ENCODE results near the gene AGPAT1.
"Not testable (repeated sequence)": the region's sequence is repeated elsewhere in the genome, so short reads cannot be mapped to it uniquely, and the experiment has no call there.

The AGPAT1 gene

DNA sequence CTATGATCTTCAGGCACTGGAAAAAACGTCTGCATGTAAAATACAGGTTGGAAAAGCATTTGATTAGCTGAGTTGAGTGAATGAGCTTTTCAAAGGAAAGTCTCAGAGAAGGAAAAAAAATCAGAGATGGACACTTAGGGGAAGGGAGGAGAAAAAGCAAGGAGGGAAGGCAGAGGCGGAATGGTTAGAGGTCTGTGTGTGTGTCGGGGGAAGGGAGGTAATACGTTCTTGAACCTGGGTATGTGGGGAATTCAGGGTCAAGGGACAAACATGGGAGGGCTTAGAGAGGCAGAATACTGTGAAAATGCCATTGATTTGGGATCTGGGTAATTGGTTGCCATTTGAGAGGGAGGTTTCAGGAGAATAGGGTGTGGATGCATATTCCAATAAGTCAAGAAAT, 29.2 kb downstream of the AGPAT1 start:
- FAIRE-seq (no peak), DNase-seq (ENCODE audit: insufficient read length, low spot score) (no peak)
- TF ChIP-seq POLR2A (IDR thresholded peaks at IDR 0.05; ENCODE audit: low read depth, low read length) = no peak

DNA sequence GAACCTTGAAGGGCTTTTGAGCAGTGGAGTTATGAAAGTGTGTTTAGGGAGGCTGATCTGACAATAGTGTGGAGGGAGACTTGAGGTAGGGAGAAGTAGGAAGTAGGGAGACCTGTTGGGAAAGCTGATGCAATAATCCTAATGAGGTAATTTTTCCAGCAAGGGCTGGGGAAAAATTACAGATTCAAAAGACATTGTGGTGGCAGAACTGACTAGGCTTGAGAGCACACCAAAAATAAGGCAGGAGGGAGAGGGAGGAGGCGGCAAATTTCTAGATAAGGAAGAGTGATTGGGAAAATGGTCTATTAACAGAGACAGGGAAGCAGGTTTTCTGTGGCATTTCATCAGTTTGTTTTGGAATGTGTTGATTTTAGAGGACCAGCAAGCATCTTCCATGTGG, 29.6 kb downstream of the AGPAT1 start:
- FAIRE-seq (no peak), DNase-seq (ENCODE audit: insufficient read length, low spot score) (no peak)
- no peak for TF ChIP-seq POLR2A (IDR thresholded peaks at IDR 0.05; ENCODE audit: low read depth, low read length)

DNA sequence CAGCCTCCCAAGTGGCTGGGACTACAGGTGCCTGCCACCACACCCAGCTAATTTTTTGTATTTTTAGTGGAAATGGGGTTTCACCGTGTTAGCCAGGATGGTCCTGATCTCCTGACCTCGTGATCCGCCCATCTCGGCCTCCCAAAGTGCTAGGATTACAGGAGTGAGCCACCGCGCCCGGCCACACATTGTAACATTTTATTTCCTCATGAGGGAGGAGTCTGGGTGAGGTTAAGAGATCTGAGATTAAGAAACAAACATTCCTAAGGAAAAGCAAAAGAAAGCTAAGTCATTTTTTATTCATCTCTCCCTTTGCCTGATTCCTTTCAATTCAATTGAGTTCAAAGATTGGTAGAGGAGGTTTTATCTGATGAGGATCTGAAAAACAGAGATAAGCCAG, 31.6 kb downstream of the AGPAT1 start:
- DNase-seq (ENCODE audit: insufficient read length, low spot score); FAIRE-seq: not testable (repeated sequence)

DNA sequence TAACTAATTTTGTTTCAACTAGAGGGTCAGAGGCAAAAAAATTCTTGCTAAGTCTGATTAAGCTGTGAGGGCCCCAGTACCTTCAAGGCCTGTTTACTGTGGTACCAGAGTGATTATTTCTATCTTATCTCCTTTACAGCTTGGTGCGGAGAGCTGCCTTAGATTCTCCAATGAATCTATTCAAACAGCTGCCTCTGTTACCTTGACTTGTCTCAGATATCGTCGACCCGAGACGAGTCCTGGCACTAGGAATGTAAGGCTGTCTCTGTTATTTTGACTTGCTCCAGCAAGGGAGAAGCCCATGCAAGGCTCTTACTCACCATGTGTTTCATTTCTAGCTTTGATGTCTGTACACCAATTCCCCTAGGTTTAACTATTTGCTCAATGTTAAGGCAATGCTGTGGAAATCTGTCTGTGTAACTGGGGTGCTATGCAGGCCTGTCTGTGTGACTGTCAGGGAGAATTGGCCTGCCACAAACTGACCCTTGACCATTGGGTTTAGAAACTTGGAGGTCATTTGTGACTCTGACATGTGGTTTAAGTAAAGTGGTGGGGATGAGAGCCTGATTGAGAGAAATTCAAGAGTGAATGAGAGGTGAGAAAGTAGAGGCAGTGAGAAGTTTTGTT, 35.4 kb downstream of the AGPAT1 start:
- TF ChIP-seq POLR2A (IDR thresholded peaks at IDR 0.05; ENCODE audit: low read depth, low read length) = no peak
- no peak for FAIRE-seq
- no peak for DNase-seq (ENCODE audit: insufficient read length, low spot score)

DNA sequence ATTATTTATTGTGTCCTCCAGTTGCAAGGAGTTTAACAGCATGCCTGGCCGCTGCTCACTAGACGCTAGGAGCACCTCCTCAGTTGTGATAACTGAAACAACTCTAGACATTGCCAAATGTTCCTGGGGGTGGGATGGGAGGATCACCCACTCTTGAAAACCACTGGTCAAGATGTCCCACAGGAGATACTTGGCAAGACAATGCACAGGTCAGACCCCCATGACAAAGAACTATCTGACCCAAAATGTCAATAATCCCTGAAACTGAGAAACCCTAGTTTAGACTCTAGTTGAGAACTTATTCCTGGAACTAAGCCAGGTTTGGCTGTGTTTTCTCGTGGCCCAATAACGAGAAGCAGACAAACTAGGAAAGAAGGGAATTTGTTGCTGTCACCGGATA, 36.3 kb downstream of the AGPAT1 start:
- FAIRE-seq (no peak), DNase-seq (ENCODE audit: insufficient read length, low spot score) (no peak)
- no peak for TF ChIP-seq POLR2A (IDR thresholded peaks at IDR 0.05; ENCODE audit: low read depth, low read length)

DNA sequence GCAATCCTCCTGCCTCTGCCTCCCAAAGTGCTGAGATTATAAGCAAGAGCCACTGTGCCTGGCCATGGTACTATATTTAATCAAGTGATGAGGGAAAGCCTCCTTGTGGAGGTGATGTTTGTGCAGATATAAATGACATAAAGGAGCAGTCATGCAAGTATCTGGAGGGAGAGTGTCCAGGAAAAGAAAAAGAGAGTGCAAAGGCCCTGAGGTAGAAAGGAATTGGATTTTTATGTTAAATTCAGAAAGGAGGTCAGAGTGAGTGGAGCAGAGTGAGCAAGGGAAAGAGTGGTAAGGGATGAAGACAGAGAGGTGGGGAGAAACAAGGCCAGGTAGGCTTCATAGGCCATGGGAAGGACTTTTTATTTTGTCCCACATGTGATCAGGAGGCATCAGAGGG, 38.4 kb downstream of the AGPAT1 start:
- no peak for FAIRE-seq
- no peak for TF ChIP-seq POLR2A (IDR thresholded peaks at IDR 0.05; ENCODE audit: low read depth, low read length)

DNA sequence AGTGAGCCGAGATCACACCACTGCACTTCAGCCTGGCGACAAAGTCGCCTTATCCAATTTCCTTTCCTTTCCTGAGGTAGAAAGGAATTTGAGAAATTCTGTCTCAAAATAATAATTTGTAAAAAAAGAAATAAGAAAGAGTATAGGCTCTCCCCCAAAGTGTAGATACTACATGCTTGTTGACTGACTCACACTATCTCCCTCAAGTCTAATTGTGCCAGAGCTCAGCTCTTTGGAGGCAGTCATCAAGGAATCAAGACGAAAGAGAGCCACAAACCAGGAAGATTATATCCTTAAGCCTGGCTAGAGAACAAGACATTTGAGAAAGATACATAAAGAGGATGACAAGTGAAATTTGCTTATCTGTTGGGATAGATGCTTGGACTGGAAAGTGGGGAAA, 42.1 kb downstream of the AGPAT1 start:
- DNase-seq (ENCODE audit: insufficient read length, low spot score) (no peak), FAIRE-seq (no peak)
- TF ChIP-seq POLR2A (IDR thresholded peaks at IDR 0.05; ENCODE audit: low read depth, low read length) = no peak

More for the DNA sequence above, 38.4 kb downstream of the AGPAT1 start:
- no peak for DNase-seq (ENCODE audit: insufficient read length, low spot score)

DNA sequence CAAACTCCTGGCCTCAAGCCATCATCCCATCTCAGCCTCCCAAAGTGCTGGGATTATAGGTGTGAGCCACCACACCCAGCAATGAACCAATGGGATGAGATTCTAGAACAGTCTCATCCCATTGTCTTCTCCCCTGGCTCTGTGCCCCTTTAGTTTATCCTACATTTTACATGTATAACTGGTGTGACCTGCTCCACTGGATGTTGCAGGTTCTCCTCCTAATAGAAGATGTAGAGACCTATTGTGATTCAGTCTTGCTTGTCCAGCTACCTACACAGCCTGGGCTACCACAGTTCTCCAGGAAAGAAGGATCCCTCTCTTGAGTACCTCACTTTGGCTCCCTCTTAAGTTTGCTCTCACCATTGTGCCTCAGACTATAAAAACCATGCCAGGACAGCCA, 43.8 kb downstream of the AGPAT1 start:
- FAIRE-seq (no peak), DNase-seq (ENCODE audit: insufficient read length, low spot score) (no peak)
- TF ChIP-seq POLR2A (IDR thresholded peaks at IDR 0.05; ENCODE audit: low read depth, low read length) = no peak

DNA sequence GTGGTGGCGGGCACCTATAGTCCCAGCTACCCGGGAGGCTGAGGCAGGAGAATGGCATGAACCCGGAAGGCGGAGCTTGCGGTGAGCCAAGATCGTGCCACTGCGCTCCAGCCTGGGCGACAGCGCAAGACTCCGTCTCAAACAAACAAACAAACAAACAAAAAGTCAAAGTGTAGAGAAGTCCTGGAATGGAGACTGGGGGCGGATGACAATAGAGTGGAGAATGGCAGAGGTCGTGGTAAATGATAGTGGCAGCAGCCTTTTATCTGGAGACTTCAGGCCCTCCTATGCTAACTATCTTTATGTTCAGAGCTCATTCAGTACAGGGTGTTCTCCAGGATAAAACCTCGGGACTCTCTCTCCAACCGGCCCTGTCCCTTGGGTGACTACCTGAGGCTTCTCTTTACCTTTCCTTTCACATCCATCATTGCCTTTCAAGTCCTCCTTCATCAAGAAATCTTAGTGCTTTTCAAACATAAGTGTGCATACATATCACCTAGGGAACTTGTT, 44.4 kb downstream of the AGPAT1 start:
- DNase-seq (ENCODE audit: insufficient read length, low spot score) = no peak
- no peak for FAIRE-seq
- no peak for TF ChIP-seq POLR2A (IDR thresholded peaks at IDR 0.05; ENCODE audit: low read depth, low read length)

DNA sequence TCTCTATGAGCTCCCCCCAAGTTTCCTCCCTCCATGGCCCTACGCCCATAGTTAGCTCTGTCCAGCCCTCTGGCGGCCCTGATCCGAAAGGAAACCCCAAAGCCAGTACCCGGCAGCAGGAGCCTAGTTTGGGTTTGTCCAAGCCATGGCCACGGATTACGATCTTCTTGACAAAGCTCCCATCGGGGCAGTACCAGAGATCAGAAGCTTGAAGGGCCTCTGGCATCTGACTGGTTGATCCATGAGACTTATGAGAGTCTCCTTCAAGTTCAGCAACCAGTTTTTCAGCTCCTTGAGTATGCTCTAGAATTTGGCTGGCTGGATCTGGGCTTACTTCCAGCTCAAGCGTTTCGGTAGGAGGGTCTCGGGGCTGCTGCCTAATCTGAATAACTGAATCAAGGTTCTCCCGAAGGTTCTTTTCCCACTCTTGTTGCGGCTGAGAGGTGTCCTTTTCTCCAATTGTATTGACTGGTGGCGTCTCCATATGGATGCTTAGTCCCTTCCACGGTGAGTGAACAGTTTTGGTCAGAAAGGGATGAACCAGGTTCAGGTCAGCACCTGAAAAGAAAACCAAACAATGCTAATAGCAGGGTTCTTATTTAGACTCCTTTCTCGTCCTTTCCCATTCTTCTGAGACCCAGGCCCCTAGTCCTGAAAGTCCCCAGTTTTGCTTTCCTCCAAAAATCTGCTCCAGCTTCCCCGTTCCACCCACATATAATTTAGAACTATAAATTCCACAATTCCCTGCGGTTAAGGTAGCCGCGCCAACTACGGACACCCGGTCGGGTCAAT, 46.4 kb downstream of the AGPAT1 start:
- no peak for TF ChIP-seq POLR2A (IDR thresholded peaks at IDR 0.05; ENCODE audit: low read depth, low read length)
- FAIRE-seq = no peak
- DNase-seq (ENCODE audit: insufficient read length, low spot score) = no peak

DNA sequence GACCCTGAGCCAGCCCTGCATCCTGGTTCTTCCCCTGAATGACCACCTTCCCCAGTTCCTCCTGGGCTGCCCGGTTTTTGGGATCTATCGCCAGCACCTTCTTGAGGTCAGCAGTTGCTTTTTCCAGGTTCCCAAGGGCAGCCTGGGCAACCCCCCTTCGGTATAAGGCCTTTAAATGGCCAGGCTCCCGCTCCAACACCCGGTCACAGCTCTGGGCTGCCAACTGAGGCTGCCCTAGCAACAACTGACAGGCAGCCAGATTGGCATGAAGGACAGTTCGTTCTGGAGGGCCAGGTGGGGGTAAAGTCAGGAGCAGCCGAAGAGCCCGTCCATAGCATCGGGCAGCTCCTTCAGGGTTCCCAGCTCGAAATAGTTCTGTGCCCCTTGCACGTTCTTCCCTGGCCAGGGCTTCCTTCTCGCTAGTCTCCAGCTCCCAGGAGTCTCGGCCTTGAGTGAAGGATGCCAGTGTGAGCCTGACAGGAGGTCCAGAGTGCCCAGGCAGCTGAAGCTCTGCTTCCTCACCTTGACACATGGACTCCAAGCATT, 47.1 kb downstream of the AGPAT1 start:
- no peak for TF ChIP-seq POLR2A (IDR thresholded peaks at IDR 0.05; ENCODE audit: low read depth, low read length)
- FAIRE-seq (no peak), DNase-seq (ENCODE audit: insufficient read length, low spot score) (no peak)

DNA sequence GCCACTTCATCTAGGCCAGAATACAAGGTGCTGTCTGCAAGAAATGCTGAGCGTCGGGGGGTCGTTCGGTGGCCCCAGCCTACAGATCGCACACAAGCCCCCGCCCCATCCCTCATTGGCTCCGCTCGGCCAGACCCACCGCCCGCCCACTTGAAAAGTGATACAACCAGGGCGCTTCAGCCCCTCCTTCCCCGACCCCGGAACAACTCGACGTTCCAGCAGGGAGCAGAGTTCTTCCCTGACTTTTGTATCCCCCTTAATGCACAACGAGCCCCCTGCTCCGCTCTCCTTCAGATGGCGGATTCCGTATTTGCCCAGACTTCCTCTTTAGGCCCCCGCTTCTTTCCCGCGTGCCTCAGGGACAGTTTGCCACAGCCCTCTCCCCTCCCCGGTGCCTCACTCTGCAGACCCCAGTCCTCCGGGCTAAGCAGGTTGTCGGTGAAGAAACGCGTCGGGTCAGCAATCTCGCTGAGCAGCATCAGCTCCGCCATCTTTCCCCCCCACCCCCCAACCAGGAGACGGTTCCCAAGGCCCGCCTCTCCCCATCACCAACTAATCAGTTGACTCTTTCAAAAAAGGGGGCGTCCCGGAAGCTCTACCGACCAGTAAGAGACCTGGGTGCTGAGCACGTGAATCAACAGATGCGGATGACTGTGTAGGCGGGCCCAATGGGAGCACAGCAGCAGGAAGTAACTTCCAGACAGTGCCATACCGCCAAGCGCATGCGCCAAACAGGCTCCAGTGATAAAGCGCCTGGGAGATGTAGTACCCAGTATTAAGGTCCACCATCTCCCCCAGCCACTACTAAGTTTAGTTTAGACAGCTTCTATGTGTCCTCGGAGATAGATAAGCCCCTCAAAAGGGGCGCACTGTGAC, 47.9 kb downstream of the AGPAT1 start, which contains the start of gene ATF6B:
Gene ATF6B, minus strand, starts transcription at position 530 of the 876 bp plus-strand sequence. Its CDS starts 39 bp downstream, at position 491.
- peak; percentile 53 for TF ChIP-seq POLR2A (IDR thresholded peaks at IDR 0.05; ENCODE audit: low read depth, low read length)
- FAIRE-seq (peak; percentile 38), DNase-seq (ENCODE audit: insufficient read length, low spot score) (peak; percentile 97)

DNA sequence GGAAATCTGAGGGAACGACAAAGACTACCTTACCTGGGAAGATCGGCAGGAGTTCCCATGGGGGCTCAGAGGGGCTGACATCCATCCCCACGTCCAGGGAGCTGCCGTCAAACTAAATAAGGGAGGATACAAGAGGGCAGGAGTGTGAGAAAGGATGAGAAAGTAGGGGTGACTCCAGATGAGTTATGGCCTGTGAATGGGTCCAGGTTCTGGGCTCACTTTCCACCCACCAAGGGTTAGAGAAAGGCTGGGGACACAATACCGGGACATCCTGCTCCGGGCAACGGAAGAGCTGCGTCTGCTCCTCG, 48.5 kb downstream of the AGPAT1 start:
- TF ChIP-seq POLR2A (IDR thresholded peaks at IDR 0.05; ENCODE audit: low read depth, low read length) = no peak
- DNase-seq (ENCODE audit: insufficient read length, low spot score) = no peak
- FAIRE-seq = no peak

DNA sequence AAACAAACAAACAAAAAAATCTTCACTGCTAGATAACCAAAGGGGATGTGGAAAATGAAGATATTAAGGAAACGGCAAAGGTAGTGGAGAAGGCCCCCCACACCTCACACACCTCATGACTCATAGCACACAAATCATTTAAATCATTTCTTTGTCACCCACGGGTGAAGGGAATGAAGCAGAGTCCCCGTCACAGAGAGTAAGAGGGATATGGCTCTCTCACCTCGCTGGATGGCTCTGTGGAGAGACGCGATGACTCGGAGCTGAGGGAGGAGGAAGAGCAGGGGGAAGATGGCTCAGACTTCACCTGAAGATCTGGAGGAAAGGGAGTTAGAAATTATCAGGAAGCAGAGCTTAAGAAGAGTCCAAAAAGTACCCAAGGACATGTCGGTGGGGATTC, 49.0 kb downstream of the AGPAT1 start:
- FAIRE-seq (no peak), DNase-seq (ENCODE audit: insufficient read length, low spot score) (no peak)
- no peak for TF ChIP-seq POLR2A (IDR thresholded peaks at IDR 0.05; ENCODE audit: low read depth, low read length)

All from H54 (cell line).